Astrocyte (in vitro differentiated cells and primary cell): Measurements from ENCODE around the gene MYH11. TPM values are rescaled to one million over a fixed set of nuclear protein-coding genes. Genes with fewer than 3 reads are reported as not detected.
A peak's percentile ranks its signal among the peaks of the same experiment; 100 is the strongest.

ENCODE experiments used
- DNase-seq: peaks from one replicate; pipeline ENCODE4 v3.0.0-alpha.2; 2010; ENCODE audit warnings: low read depth
- FAIRE-seq: peaks from 2 replicates; lab custom pipeline; 2011; peaks lifted over from hg19 to GRCh38; lab: Jason Lieb, UNC
- H2AFZ ChIP-seq: 2 replicates; pipeline ENCODE4 v1.6.0; 2012; ENCODE audit warnings: low read depth, low read length, inconsistent platforms
- H3K27ac ChIP-seq: 2 replicates; pipeline ENCODE4 v1.5.1; 2011; ENCODE audit warnings: low read depth, low read length, inconsistent platforms
- H3K27me3 ChIP-seq: 2 replicates; pipeline ENCODE4 v1.6.0; 2011; ENCODE audit warnings: low read length, inconsistent platforms; ENCODE audit not compliant: insufficient read depth
- H3K36me3 ChIP-seq: 2 replicates; pipeline ENCODE4 v1.5.1; 2011; ENCODE audit warnings: low read length, inconsistent platforms; ENCODE audit not compliant: insufficient read depth
- H3K4me1 ChIP-seq: 2 replicates; pipeline ENCODE4 v1.5.1; 2011; ENCODE audit warnings: low read length, inconsistent platforms; ENCODE audit not compliant: insufficient read depth
- H3K4me2 ChIP-seq: 2 replicates; pipeline ENCODE4 v1.6.0; 2012; ENCODE audit warnings: low read length, inconsistent platforms
- H3K4me3 ChIP-seq: 2 replicates; pipeline ENCODE4 v1.5.1; 2011; ENCODE audit warnings: low read depth, mild to moderate bottlenecking, low read length, inconsistent platforms; ENCODE audit not compliant: insufficient read depth
- H3K79me2 ChIP-seq: 2 replicates; pipeline ENCODE4 v1.6.0; 2012; ENCODE audit warnings: mild to moderate bottlenecking, low read length, inconsistent platforms; ENCODE audit not compliant: insufficient read depth
- H3K9ac ChIP-seq: 2 replicates; pipeline ENCODE4 v1.6.0; 2012; ENCODE audit warnings: mild to moderate bottlenecking, low read length, inconsistent platforms
- H3K9me3 ChIP-seq: 2 replicates; pipeline ENCODE4 v1.5.1; 2012; ENCODE audit warnings: low read depth, mild to moderate bottlenecking, low read length, inconsistent platforms; ENCODE audit not compliant: insufficient read depth
- H4K20me1 ChIP-seq: 2 replicates; pipeline ENCODE4 v1.6.0; 2012; ENCODE audit warnings: low read length, inconsistent platforms; ENCODE audit not compliant: insufficient read depth
- H3K27ac Mint-ChIP-seq: one replicate; pipeline ENCODE4 v1.8.0; 2021; ENCODE audit warnings: mild to moderate bottlenecking, mixed read lengths; ENCODE audit not compliant: unreplicated experiment
- H3K27me3 Mint-ChIP-seq: one replicate; pipeline ENCODE4 v1.8.0; 2021; ENCODE audit warnings: low read depth, mixed read lengths; ENCODE audit not compliant: unreplicated experiment
- H3K36me3 Mint-ChIP-seq: one replicate; pipeline ENCODE4 v1.8.0; 2021; ENCODE audit warnings: low read depth, mixed read lengths; ENCODE audit not compliant: unreplicated experiment
- H3K4me1 Mint-ChIP-seq: one replicate; pipeline ENCODE4 v1.8.0; 2021; ENCODE audit warnings: low read depth, mixed read lengths; ENCODE audit not compliant: unreplicated experiment
- H3K4me3 Mint-ChIP-seq: one replicate; pipeline ENCODE4 v1.8.0; 2021; ENCODE audit warnings: mild to moderate bottlenecking, moderate library complexity, mixed read lengths; ENCODE audit not compliant: unreplicated experiment
- H3K9me3 Mint-ChIP-seq: one replicate; pipeline ENCODE4 v1.8.0; 2021; ENCODE audit warnings: mild to moderate bottlenecking, mixed read lengths; ENCODE audit not compliant: unreplicated experiment
- CTCF ChIP-seq: IDR thresholded peaks from 2 replicates; pipeline ENCODE4 v1.5.1; 2011; ENCODE audit warnings: low read depth, mild to moderate bottlenecking, inconsistent platforms, low read length, moderate library complexity; ENCODE audit not compliant: insufficient read depth
- EZH2 ChIP-seq: IDR thresholded peaks from 2 replicates; pipeline ENCODE4 v1.6.1; 2012; ENCODE audit warnings: mild to moderate bottlenecking, low read length, inconsistent platforms; ENCODE audit not compliant: insufficient read depth
- total RNA-seq: library from RNA; stranded (reverse); gene quantifications from 2 replicates; pipeline ENCODE4 v1.2.1, GENCODE V29; 2021

The MYH11 gene
- total RNA-seq, 1 donor from 2014 or later, result 1.0 TPM

GRCh38 chr16:15879255-15879811 lies 22.5 kb upstream of the MYH11 start:
- H3K36me3 ChIP-seq, result peaks cover 15% of the 10 kb centered on the region
- H3K79me2 ChIP-seq, result peaks cover 43% of the 10 kb centered on the region
- peak; percentile 37 for FAIRE-seq
- H3K4me1 ChIP-seq, result peaks cover 17% of the 10 kb centered on the region
- H2AFZ ChIP-seq, result no peak overlapping the region
- H3K27me3 ChIP-seq, result no peaks in the 10 kb centered on the region
- H3K4me3 ChIP-seq, result no peak overlapping the region
- DNase-seq, result peak; percentile 87
- H3K27ac ChIP-seq, result peak overlapping the region; percentile 69
- peaks cover 3% of the 10 kb centered on the region for H4K20me1 ChIP-seq
- H3K9ac ChIP-seq, result no peak overlapping the region
- H3K4me1 Mint-ChIP-seq, result peaks cover 4% of the 10 kb centered on the region
- H3K27me3 Mint-ChIP-seq, result no peaks in the 10 kb centered on the region
- H3K27ac Mint-ChIP-seq, result peak overlapping the region; percentile 9
- H3K36me3 Mint-ChIP-seq, result peaks cover 7% of the 10 kb centered on the region
- H3K9me3 ChIP-seq, result no peaks in the 10 kb centered on the region
- H3K9me3 Mint-ChIP-seq, result no peaks in the 10 kb centered on the region
- peak overlapping the region; percentile 21 for H3K4me2 ChIP-seq
- no peak overlapping the region for H3K4me3 Mint-ChIP-seq
- TF ChIP-seq CTCF (no peak), EZH2 (no peak)

DNA sequence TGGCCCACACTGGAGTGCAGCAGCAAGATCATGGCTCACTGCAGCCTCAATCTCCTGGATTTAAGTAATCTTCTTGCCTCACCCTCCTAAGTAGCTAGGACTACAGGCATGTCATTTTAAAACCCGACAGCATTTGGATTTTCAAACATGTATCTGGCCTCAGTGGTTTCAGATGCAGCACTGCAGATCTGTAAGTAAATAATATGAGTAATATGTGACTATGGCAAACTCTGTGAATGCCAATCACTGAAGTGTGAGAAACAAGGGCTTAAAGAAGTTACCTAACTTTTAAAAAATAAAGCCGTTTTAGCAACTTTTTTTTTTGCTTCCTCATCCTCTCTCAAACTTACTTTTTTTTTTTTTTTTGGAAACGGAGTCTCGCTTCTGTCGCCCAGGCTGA lies 19.7 kb upstream of the MYH11 start:
- no peak overlapping the region for H3K4me3 Mint-ChIP-seq
- FAIRE-seq, result no peak
- Histone ChIP-seq H3K27ac (no peak overlapping the region), H3K27me3 (no peaks in the 10 kb centered on the region), H3K4me2 (no peak overlapping the region), H3K4me1 (peaks cover 17% of the 10 kb centered on the region), H3K79me2 (peaks cover 23% of the 10 kb centered on the region), H3K4me3 (no peak overlapping the region), H2AFZ (no peak overlapping the region), H3K9ac (no peak overlapping the region), H4K20me1 (peaks cover 3% of the 10 kb centered on the region), H3K9me3 (no peaks in the 10 kb centered on the region), H3K36me3 (peaks cover 18% of the 10 kb centered on the region)
- no peaks in the 10 kb centered on the region for H3K27me3 Mint-ChIP-seq
- H3K9me3 Mint-ChIP-seq, result no peaks in the 10 kb centered on the region
- peaks cover 4% of the 10 kb centered on the region for H3K4me1 Mint-ChIP-seq
- DNase-seq, result no peak
- H3K27ac Mint-ChIP-seq, result no peak overlapping the region
- H3K36me3 Mint-ChIP-seq, result no peaks in the 10 kb centered on the region
- no peak for TF ChIP-seq CTCF
- TF ChIP-seq EZH2, result no peak

DNA sequence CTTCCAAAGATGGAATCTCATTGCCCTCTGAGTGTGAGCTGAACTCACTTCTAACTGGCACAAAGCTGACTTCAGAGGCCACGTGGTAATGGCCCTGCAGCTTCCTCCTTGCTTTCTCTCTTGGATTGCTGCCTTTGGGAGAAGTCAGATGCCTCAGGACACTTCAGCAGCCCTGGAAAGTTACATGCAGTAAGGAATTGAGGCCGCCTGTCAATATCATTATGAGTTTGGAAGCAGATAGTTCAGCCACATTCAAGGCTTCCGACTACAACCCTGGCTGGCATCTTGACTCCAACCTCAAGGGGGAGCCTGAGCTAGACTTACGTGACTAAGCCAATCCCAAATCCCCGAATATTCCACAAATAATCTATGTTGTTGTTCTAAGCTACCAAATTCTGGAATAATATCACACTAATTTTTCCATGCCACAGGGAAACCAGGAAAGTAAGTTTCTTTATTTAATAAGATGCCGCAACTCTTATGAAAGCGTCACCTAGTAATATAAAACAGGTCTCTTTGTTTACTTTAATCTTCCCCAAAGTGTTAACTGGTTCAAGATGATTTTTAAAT lies 18.0 kb upstream of the MYH11 start:
- no peak overlapping the region for H3K9ac ChIP-seq
- Mint-ChIP-seq H3K4me1 (peaks cover 4% of the 10 kb centered on the region), H3K4me3 (no peak overlapping the region), H3K36me3 (no peaks in the 10 kb centered on the region), H3K27me3 (no peaks in the 10 kb centered on the region), H3K27ac (no peak overlapping the region), H3K9me3 (no peaks in the 10 kb centered on the region)
- peaks cover 12% of the 10 kb centered on the region for H3K79me2 ChIP-seq
- H3K4me1 ChIP-seq, result peaks cover 9% of the 10 kb centered on the region
- no peak overlapping the region for H2AFZ ChIP-seq
- no peaks in the 10 kb centered on the region for H3K9me3 ChIP-seq
- peak; percentile 44 for DNase-seq
- H3K27me3 ChIP-seq, result no peaks in the 10 kb centered on the region
- H3K4me3 ChIP-seq, result no peak overlapping the region
- FAIRE-seq, result no peak
- no peak overlapping the region for H3K4me2 ChIP-seq
- H3K36me3 ChIP-seq, result peaks cover 18% of the 10 kb centered on the region
- H3K27ac ChIP-seq, result no peak overlapping the region
- peaks cover 3% of the 10 kb centered on the region for H4K20me1 ChIP-seq
- TF ChIP-seq EZH2 (no peak), CTCF (peak; percentile 86)
